PFSK-1 (cell line): ENCODE data around the gene EFR3B.

ENCODE experiments used
- FOXP2 ChIP-seq: optimal IDR thresholded peaks from 2 replicates; pipeline ENCODE3; 2011; ENCODE audit warnings: borderline replicate concordance, control low read depth, inconsistent platforms; ENCODE audit not compliant: insufficient read depth; ENCODE audit errors: extremely low read length, extremely low read depth
- POLR2AphosphoS5 ChIP-seq: IDR thresholded peaks from 2 replicates; pipeline ENCODE4 v1.6.1; 2012; ENCODE audit warnings: low read depth, mild to moderate bottlenecking, control low read depth, low read length, moderate library complexity
- REST ChIP-seq, 2 experiments: IDR thresholded peaks; 2 replicates each; pipeline versions ENCODE4 v1.6.1 to v1.8.0; 2011 to 2012; ENCODE audit warnings: low read depth in 2 of 2, low read length in 2 of 2, control low read depth in 1 of 2, inconsistent platforms in 1 of 2, mild to moderate bottlenecking in 1 of 2, moderate library complexity in 1 of 2; ENCODE audit not compliant: insufficient read depth in 1 of 2
- SIN3A ChIP-seq: IDR thresholded peaks from 2 replicates; pipeline ENCODE4 v1.6.1; 2012; ENCODE audit warnings: mild to moderate bottlenecking, low read length, moderate library complexity, borderline replicate concordance; ENCODE audit not compliant: insufficient read depth
- TAF1 ChIP-seq: IDR thresholded peaks from 2 replicates; pipeline ENCODE4 v1.6.1; 2012; ENCODE audit warnings: low read length, control low read depth, borderline replicate concordance; ENCODE audit not compliant: insufficient read depth

The EFR3B gene

GRCh38 chr2:25066455-25066854 lies 24.6 kb downstream of the EFR3B start:
- TF ChIP-seq REST (IDR thresholded peaks at IDR 0.05; ENCODE audit: insufficient read depth in 1 of 2, low read depth in 2 of 2, low read length in 2 of 2) (no peak), TAF1 (no peak), POLR2AphosphoS5 (no peak), SIN3A (no peak), FOXP2 (no peak)

- TF ChIP-seq SIN3A (no peak), POLR2AphosphoS5 (no peak), REST (IDR thresholded peaks at IDR 0.05; ENCODE audit: insufficient read depth in 1 of 2, low read depth in 2 of 2, low read length in 2 of 2) (no peak), TAF1 (no peak), FOXP2 (no peak)
Observed at GRCh38 chr2:25068217-25068616, 26.3 kb downstream of the EFR3B start.

GRCh38 chr2:25071966-25072365 lies 30.1 kb downstream of the EFR3B start:
- no peak for TF ChIP-seq POLR2AphosphoS5
- no peak for TF ChIP-seq TAF1
- TF ChIP-seq REST (IDR thresholded peaks at IDR 0.05; ENCODE audit: insufficient read depth in 1 of 2, low read depth in 2 of 2, low read length in 2 of 2), result no peak
- no peak for TF ChIP-seq FOXP2

GRCh38 chr2:25072606-25073005 lies 30.7 kb downstream of the EFR3B start:
- TF ChIP-seq FOXP2 (no peak), TAF1 (no peak), REST (IDR thresholded peaks at IDR 0.05; ENCODE audit: insufficient read depth in 1 of 2, low read depth in 2 of 2, low read length in 2 of 2) (no peak), POLR2AphosphoS5 (no peak), SIN3A (no peak)

GRCh38 chr2:25073025-25073424 lies 31.1 kb downstream of the EFR3B start:
- no peak for TF ChIP-seq REST (IDR thresholded peaks at IDR 0.05; ENCODE audit: insufficient read depth in 1 of 2, low read depth in 2 of 2, low read length in 2 of 2)
- no peak for TF ChIP-seq SIN3A
- TF ChIP-seq TAF1, result no peak
- no peak for TF ChIP-seq FOXP2
- no peak for TF ChIP-seq POLR2AphosphoS5
